Renal cortical epithelial cell (primary cell): ENCODE results near the gene SURF4. TPM values are rescaled to one million over a fixed set of nuclear protein-coding genes. Genes with fewer than 3 reads are reported as not detected.

Source experiments
- DNase-seq: peaks from one replicate; pipeline ENCODE4 v3.0.0-alpha.2; 2011; ENCODE audit warnings: low read depth
- total RNA-seq: library from RNA; depleted of rRNA; stranded (reverse); fragments of >200 nt; gene quantifications from 2 replicates; pipeline ENCODE4 v1.2.3, GENCODE V29; 2014

SURF4 gene
- total RNA-seq, 1 donor from 2014 or later, result 284 TPM

DNA sequence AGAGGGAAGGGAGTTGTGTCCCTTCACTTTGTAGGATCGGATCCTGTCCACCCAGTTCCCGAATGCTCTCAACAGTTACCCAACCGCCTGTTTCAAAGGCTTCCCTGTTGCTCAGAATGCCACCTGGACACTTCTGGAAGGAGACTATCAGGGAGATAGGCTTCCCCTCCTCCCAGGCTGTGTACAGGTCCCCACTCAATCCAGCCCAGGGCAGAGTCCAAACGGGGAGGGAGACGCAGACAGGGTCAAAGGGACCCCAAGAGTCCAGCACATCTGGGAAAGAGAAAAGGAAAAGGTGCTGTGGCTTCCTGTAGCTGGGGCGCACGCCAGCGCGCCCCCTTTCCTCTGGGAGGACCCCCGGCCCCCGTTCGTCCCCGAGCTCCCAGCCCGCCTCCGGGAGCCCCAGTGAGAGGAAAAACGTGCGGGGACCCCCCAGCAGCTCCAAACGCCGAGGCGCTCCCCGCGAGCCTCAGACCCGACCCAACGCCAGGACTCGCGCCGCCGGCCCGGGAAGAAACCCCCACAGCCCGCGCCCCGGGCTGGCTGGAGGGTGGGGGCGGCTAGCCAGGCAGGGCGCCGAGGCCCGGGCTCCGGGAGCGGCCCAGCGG, 640 bp downstream of the SURF4 start:
- peak; percentile 39 for DNase-seq

DNA sequence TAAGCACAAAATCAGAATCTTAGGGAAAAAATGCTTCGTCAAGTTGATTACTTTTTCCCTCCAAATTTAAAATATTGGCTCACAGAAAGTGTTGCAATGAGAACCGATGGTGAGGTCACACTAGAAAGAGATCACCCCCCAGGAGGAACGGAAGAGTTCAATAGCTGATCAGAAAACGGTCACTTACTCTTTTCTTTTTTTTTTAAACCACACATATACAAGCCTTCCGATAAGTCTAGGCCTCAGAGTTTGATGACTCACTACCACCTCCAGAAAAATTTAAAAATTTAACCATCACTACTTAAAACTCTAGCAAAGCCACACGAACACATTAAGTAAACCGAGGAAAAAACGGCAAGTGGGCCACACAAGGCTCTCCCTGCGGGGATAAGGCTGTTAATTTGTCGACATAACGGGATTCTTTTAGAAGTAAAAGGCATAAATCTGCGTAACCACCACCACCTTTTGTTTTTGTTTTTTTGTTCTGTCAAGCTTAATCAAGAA, 1.2 kb downstream of the SURF4 start:
- peak; percentile 77 for DNase-seq

DNA sequence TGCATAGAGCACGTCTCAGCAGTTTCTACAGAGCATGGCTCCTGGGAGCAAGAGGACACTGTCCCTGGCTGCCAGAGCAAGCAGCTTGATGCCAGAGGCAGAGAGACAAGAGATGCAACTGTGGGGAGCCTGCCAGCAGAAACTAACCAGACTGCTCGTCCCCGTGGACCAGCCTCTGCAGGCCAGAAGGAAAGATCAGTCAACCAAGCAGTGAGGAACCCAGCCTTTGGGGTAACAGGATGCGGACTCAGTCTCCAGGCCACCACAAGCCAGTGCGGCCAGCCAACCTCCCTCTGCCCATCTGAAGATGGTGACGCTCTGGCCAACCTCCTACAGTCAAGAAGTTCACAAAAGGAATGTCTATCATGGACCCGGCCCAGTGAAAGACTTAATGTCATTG, 3.7 kb downstream of the SURF4 start:
- no peak for DNase-seq

DNA sequence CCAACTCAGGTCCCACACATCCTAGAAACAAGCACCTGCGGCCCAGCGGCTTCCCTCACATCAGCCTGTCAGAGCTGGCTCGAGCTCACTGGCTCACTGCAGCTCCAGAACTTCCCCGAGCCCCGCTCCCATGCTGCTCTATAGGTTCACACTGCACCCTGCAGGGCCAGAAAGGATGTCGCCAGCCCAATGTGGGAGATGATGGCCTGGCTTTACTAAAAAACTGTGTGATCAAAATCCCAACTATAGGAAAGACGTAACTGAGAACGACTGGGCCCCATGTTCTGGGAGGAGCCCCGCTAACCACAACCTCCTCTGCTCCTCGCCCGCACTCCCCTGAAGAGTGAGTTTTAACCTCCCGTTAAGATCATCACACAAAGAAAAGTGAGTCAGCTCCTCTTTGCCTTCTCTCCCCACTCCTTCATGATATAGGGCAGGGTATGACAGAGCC, 4.6 kb downstream of the SURF4 start:
- no peak for DNase-seq

- no peak for DNase-seq
These were observed 5.2 kb downstream of the SURF4 start for GRCh38 chr9:133370685-133371084.

DNA sequence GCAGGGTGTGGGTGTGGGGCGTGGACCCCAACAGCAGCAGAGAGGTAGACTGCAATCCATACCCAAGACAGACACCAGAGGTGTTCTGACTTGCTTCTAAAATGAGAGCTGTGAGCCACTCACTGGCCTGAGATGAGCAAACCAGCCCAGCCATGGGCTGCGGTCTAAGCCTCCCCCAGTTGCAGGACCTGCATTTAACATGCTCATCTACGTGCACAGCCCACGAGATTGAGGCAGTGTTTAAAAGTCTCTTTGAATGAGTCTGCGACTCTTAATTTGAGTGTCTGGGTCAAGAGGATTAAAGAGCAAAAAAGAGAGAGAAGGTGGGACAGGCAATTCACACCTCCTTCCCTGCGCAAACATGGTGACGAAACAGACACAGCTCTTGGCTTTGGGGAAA, 5.9 kb downstream of the SURF4 start:
- DNase-seq, result no peak

- no peak for DNase-seq
These were observed 6.4 kb downstream of the SURF4 start for GRCh38 chr9:133369422-133369821.

GRCh38 chr9:133368249-133368881, 7.5 kb downstream of the SURF4 start:
- DNase-seq, result peak; percentile 51

DNA sequence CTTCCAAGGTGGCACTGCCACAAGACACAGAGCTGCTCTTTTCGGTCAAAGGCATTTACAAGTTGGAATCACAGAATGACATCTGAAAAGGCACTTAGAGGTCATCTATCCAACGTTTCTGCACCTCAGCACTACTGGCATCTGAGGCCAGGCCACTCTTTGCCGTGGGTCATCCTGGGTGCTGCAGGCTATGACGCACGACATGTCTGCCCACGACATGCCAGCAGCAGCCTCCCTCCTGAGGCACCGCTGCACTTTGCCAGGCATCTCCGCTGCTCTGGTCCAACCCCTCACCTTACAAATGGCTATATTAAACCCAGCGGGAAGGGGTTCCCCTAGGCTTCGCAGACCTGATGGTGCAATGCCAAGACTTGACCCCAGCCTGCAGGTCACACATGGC, 8.1 kb downstream of the SURF4 start:
- DNase-seq, result no peak

- no peak for DNase-seq
These were observed 8.6 kb downstream of the SURF4 start for GRCh38 chr9:133367221-133367620.

- no peak for DNase-seq
These were observed 9.4 kb downstream of the SURF4 start for GRCh38 chr9:133366435-133366834.

DNA sequence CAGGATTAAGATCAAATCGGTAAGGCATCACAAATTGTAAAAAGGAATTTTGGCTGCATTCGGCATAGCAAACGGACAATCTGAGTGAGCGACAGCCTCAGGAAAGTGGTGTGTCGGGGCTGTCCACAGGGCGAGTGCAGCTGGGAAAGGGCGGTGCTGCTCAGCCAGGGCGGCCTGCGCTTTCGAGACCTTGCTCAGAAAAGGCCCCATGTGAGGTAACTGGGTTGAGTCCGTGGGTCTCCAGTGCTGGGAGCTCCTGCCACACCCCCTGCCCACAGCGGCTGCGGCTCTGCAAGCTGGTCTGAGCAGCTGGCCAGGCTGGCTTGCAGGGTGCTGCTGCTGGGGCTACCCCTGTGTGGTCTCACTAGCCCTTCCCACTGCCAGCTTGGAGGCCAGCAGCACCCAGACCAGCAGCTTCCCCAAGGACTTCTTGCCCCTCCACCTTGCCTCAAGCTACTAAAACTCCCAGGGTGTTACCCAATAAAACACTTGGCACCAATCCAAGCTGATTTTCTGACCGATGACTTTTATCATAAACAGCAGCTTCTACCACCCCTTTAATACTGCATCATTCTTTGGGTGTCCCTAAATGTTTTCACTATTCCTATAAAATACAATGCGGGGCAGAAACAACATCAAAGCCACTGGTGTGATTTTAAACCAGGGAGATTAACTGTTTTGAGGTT, 13.4 kb downstream of the SURF4 start:
- DNase-seq, result no peak

DNA sequence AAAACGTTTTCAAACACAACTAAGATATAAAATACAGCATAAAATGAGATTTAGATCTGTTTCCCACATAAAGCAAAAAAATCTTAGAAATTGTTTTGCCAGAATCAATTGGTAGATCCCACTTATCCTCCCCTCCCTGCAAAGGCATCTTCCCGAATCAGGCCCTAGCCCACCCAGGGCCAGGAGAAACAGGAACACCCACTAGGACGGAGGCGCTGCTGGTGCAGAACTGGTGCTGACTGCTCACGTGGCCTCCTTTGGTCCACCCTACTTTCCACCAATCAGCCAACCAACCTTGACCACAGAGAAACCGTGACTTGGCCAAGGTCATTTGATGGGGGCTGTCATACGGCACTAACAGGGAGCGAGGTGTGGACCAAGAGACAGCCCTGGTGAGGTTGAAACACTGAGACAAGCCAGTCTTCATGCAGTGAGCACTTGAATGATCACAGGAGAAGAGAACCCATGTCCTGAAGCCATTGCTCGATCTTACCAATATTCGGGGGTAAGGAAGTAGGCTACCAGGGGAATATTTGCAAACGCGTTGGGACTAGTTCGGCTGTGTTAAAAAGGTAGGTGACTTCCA, 14.3 kb downstream of the SURF4 start:
- no peak for DNase-seq

GRCh38 chr9:133360400-133361393, 15.2 kb downstream of the SURF4 start:
- no peak for DNase-seq

DNA sequence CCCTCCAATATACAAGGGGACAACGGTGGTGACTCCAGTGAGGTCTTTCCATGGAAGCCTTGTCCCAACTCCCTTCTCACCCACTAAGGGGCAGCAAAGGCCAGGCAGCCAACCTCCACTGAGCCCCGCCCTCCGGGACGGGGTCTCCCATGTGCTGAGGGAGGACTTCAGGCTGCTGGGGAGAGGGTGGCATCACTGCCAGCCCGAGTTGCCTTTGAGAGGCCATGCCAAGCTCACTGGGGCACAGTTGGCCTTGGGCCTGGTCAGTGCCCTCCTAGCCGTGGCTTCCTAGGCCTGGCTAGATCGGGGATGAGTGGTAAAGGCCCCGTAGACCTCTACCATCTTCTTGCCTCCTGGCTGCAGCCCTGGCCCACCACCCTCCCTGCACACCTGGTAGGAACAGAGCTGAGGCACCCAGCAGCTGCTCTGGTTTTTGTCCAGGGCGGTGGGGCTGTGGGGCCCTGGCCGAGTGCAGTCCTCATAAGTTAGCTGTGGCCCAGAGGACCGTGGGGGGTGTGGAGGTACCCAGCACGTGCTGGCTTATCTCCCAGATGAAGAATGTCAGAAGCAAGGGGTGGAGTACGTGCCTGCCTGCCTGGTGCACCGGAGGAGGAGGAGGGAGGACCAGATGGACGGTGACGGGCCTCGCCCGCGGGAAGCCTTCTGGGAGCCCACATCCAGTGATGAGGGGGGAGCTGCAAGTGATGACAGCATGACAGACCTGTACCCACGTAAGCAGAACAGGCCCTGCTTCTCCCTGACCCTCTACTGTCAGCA, 16.3 kb downstream of the SURF4 start:
- DNase-seq, result no peak

- no peak for DNase-seq
These were observed 18.2 kb downstream of the SURF4 start for GRCh38 chr9:133357656-133358055.

DNA sequence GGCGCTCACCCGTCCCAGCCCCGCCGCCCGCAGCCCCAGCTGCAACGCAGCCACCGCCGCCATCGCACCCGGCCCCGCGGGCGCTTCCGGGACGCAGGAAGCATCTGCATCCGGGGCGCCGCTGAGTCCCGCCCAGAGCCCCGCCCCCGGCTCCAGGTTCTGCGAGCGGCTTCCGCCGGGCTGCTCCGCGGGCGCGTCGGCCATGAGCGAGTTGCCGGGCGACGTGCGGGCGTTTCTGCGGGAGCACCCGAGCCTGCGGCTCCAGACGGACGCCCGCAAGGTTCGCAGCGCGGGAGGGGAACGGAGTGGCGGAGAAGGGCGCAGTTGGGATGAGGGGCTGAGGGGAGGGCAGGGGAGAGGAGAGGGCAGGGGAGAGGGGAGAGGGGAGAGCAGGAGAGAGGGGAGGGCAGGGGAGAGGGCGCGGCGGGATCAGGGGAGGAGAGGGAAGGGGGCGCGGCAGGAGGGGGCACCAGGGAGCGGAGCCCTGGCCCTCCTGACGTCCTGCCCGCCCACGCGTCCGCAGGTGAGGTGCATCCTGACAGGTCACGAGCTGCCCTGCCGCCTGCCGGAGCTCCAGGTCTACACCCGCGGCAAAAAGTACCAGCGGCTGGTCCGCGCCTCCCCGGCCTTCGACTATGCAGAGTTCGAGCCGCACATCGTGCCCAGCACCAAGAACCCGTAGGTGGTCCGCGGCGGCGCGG, 19.3 kb downstream of the SURF4 start, which contains the start of the genes SURF1 and SURF2:
Gene SURF1, minus strand, starts transcription at position 97 of the 701 bp plus-strand sequence. Its CDS starts 34 bp downstream, at position 63.
Gene SURF2, plus strand, starts transcription at position 160 of the 701 bp plus-strand sequence. Its CDS starts 43 bp downstream, at position 203.
- peak; percentile 49 for DNase-seq

- DNase-seq, result no peak
These were observed 19.9 kb downstream of the SURF4 start for GRCh38 chr9:133355881-133356357.

DNA sequence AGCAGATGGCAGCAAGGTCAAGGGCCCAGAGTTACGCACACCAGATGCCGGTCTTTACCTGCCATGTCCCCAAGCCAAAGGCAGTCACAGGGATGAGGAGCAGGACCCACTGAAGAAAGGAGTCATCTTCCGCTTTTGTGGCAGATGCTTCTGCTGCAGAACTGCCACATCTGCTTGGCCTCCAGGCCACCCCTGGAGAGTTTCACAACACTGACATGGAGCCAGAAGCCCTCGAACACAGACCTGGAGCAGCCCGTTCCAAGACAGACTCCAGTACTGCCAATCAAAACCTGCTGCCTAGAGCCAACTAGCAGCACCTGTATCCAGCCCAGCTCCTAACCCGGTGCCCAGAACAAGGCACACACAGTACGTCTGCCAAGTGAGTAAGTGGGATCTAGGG, 21.1 kb downstream of the SURF4 start:
- no peak for DNase-seq
